CD4-positive, alpha-beta T cell treated with Interleukin-6 at 100 ng/mL for 8 hours (primary cell): ENCODE measurements around the gene IFI27.

ENCODE experiments used
- DNase-seq: peaks from one replicate; pipeline ENCODE4 v3.0.0-alpha.2; 2020; ENCODE audit warnings: mixed read lengths, low spot score

The IFI27 gene

DNA sequence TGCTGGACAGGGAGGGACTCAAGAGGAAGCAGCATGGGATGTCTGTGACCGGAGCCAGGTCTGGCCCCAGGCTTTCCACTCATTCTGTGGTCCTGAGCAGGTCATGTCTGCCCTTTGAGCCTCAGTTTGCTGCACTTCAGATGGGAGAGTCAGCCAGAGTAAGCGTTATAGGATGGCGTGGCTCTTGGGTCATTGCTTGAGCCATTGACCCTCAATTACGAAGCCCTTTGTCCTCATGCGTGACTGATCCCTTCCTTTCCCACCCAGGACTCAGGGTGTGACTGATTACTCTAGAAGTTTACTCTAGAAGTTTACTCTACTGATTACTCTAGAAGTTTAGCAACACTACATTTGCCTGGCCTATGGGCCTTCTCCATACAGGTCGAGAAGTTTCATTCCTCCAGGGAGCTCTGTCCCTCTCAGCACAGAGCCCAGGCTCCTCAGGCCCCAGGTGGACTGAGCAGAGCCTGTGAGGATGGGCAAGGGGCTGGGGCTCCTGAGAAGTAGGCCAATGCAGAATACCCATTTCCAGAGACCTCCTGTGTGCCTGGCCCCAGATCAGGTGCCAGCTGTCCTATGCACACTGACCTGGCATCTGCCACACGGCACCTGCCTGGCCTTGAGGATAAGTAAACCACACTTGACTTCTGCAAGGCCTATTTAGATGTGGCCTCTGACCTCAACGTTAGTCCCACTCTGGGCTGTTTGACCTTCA, 7.6 kb upstream of the IFI27 start:
- DNase-seq, result no peak

DNA sequence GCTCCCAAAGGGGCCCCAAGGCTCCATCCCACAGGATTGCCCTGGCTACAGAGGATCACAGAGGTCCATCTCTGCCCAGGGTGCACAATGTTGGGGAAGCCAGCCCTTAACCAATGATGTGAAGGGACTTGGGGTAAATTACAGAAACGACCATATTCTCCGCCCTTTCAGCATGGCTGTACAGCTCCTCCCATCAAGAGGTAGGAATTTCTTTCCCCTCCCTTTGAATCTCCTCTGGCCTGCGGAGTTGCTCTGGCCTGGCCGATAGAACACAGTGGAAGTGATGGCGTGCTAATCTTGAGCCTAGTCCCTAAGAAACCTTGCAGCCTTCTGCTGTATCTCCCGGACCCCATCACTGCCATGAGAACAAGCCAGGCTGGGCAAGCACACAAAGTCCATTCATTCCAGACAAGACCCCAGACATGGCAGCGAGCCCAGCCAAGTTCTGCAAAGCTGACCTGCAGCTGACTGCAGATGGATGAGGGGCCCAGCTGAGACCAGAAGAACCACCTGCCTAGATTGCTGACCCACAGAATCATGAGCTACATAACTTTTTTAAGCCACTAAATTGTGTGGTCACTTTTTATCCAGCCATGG, 6.9 kb upstream of the IFI27 start:
- no peak for DNase-seq

DNA sequence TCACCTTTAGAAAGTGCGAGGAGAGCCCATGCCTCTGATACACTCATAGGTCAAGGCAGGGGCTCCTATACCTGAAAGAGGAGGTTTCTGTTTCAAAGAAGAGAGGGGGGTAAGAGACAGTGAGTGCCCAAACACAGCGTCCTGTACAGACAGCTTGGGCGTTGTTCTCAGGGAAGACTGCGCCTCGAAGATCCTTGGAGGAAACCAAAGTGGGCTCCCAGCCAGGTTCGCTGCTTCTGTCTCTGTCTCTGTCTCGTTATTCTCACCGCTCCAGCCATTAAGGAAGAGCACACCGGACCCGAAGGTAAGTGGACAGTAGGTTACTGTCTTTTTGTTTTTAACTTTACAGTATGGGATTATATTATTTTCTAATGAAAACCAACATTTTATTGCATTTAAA, 5.8 kb upstream of the IFI27 start:
- DNase-seq, result no peak

DNA sequence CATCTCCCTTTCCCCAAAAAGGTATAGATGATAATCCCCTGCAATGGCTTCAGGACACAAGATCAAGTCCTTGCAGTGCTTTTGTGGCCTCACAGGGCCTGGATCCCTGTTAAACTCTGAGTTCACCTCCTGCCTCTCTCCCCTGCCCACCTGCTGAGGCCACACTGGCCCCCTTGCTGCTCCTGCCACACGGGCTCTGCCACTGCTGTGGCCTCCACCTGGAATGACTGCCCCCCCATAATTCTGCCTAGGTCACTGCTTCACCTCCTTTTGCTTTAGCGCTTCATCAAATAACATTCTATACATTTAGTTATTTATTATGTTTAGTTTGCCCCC, 653 bp upstream of the IFI27 start:
- DNase-seq, result no peak

DNA sequence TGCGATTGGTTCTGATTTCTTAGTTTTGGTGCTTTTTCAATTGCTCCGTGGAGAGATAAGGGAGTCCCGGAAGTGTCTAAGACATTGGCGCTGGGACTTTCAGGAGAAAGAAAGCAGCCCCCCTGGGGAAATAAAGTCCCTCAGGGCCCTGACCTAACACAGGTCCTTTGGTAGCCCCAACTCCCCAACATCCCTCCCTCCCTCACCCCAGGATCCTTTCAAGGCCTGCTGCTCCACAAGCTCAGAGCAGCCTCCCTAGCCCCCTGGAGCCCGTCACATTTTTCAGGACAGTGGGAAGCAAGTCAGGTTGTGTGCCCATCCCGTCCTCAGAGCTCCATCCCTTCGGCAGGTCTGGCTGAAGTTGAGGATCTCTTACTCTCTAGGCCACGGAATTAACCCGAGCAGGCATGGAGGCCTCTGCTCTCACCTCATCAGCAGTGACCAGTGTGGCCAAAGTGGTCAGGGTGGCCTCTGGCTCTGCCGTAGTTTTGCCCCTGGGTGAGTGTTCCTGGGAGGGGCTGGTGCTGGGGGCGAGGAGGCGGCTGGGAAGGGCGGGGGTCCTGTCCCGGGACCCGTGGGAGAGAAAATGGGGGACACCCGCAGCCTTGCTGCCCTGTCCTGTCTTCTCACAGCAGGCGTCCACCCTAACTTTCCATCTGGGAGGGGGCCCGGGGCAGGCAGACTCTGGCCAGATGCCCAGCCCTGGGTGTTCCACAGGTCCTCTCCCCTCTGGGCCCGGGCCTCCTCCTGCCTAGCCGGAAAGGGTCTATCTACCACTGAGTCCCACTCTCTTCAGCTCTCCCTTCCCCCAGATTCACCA, 950 bp downstream of the IFI27 start:
- no peak for DNase-seq

DNA sequence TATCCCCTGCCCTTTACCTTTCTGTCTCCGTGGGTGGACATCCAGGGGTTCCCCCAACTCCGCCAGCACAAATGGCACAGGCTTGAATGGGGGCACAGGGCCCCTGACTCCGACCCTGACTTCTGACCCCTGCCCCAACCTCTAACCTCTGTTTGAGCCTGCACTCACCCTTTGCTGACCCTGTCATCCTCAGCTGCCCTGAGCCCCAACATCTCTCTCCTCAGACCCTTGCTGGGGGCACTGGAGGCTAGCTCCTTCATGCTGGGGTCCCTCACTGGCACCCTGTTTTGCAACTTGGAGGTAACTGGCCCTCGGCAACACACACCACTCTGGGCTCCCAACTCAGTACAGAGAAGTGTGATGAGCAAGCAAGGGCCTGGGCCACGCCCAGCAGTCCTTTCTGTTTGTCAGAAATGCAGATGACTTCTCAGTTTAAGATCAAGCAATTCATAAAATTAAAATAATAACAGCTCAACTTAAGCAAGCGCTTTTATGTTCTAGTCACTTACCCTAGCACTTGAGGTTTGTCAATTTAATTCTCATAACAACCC, 2.1 kb downstream of the IFI27 start:
- no peak for DNase-seq

DNA sequence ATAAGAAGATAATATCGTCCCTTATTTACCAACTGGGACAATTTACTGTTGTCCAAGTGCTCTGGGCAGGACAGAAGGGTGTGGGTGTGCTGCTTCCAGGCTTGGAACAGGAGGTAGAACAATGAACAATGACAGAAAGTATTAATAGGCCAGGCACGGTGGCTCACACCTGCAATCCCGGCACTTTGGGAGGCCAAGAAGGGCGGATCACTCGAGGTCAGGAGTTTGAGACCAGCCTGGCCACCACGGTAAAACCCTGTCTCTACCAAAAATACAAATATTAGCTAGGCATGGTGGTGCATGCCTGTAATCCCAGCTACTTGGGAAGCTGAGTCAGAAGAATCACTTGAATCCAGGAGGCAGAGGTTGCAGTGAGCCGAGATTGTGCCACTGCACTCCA, 2.5 kb downstream of the IFI27 start:
- DNase-seq, result no peak

DNA sequence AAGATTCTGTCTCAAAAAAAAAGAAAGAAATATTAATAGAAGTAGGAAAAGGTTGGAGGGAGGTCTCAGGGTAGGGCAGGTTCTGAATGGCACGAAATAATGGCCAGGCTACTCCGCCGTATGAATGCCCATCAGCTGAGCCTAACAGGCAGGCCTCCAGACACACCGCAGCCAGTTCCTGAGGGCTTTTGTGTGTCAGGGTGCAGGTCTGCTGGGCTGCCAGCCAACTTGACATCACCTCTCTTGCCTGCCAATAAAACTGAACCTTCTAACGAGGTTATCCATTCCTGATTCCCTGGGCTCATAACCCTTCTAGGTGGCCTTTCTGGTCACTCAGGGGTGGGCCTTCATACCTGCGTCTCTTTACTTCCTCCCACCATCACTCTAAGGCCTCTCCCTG, 3.0 kb downstream of the IFI27 start:
- DNase-seq, result no peak

DNA sequence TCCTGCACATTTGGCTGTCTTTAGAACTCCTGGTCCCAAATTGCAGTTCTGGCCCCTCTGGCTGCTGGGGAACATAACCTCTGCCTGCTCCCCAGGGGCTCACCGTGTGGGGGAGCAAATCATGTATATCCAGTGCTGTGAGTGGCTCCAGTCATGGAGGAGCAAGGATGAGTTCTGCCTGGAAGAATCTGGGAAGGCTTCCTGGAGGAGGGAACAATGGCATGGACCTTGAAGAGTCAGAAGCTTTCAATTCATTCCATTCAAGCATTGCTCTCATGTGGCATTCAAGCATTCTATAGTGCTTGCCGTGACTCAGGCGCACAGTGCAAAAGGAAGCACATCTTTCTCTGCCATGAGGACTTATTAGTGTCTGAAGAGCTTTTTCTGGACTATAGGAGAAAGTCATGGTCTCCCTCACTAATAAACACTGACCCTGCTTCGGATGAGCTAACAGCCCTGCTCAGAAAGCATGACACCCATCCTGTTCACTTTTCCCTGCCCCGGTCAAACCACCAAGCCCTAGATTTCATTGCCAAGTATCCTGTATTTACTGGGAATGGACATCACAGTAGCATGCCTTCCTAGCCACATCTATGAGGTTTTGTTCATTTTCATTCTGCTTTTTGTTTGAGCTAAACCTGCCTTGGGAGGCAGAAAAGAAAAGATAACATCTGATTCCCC, 3.5 kb downstream of the IFI27 start:
- DNase-seq, result no peak

DNA sequence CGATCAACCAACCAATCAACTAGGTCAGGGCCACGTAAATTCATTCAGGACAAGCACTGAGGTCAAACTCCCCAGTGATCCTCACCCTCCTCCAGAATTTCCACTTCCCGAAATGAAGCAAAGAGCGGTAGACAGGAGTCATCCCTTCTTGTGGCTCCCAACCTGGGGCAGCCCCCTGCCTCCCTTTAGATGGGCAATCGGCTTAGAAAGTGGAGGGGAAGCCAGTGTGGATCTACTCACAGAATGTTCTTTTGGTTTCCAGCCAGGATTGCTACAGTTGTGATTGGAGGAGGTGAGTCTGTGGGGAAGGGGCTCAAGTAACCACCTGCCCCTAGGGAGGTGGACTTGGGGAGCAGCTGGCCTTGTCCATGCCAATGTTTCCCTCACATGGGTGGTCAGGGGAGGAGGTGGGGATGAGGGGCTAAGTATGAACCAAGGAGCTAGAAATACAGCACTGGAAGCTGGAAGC, 4.1 kb downstream of the IFI27 start:
- DNase-seq, result no peak

DNA sequence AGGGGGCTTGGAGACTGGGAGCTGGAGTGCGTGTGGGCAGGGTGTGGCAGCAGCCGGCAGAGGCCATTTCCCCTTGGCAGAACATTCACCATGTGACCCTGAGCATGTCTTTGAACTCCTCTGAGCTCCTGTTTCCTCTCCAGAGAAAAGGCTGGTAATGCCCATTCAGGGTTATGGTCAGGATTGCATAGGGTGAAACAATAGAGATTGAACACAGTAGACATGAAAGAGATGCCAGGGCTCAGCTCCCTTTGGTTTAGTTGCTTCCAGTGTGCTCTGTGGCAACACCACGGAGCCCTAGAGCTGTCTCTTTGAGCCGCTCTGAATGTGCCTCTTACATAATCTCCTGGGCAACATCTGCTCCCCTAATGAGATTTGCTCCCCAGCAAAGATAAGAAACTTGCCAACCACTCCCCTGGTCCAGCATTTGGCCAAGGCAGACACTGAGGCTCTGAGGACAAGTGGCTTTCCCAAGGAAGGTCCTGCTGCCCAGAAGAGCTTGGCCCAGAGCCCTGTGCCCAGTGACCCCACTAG, 4.6 kb downstream of the IFI27 start:
- no peak for DNase-seq

DNA sequence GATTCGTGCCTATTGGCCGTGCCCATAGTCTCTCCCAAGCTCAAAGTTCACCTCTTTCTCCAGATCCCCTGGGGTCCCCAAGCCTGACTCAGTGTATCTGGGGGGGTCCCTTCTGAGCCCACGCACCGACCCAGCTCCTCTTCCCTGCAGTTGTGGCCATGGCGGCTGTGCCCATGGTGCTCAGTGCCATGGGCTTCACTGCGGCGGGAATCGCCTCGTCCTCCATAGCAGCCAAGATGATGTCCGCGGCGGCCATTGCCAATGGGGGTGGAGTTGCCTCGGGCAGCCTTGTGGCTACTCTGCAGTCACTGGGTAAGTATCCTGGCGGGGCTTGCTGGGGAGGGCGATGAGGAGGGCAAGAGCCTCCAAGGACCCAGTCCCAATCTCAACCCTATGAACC, 5.1 kb downstream of the IFI27 start:
- no peak for DNase-seq

DNA sequence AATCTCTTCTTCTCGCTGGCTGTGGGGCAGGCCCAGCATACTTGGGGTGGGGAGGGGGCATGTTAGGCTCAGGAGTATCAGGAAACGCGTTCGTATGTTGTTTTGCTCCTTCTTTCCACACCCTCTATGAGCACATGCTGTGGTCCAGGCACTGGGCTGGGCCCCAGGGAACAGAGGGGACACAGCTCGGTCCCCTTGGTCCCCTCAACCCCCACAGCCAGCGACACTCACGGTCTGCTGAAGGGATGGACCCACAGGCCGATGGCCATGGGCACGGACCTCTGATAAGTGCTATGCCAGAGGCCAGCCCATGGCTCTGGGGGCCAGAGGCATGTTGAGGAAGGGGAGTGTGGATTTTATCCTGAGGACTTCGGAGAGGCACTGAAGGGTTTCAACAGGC, 6.2 kb downstream of the IFI27 start:
- no peak for DNase-seq

DNA sequence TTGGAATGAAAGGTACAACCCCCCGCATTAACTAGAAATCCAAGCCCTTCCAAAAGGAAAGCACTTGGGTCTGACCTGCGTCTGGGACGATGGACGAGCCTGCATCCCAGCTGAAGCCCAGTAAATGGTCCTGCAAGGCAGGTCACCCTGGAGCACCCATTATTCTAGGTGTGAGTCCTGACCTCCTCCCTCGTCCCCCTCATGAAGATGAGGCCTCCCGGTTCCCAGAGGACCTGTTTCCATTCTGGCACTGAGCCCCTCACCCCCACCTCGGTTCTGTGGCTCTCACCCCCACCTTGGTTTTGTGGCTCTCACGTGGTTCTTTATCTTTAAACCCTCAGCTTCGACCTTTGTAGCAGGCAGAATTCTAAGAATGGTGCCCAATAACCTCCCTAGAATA, 7.3 kb downstream of the IFI27 start:
- DNase-seq, result no peak

DNA sequence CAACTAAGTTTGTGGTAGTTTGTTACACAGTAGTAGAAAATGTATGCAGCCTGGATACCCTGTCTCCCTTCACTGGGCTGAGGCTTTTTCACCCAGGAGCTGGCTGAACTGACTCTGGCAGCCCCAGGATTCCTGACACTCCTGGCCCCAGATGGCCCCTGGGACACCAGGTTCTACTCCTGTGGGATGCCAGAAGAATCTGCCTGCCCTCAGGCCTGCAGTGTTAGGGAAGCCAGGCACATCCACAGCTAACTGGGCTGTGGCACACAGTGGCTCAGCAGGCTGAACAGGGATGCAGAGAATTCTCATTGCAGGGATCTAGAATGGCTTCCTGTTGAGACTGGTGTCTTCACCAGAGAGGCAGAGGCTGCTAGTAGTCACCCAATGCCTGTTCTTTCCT, 8.5 kb downstream of the IFI27 start:
- no peak for DNase-seq

DNA sequence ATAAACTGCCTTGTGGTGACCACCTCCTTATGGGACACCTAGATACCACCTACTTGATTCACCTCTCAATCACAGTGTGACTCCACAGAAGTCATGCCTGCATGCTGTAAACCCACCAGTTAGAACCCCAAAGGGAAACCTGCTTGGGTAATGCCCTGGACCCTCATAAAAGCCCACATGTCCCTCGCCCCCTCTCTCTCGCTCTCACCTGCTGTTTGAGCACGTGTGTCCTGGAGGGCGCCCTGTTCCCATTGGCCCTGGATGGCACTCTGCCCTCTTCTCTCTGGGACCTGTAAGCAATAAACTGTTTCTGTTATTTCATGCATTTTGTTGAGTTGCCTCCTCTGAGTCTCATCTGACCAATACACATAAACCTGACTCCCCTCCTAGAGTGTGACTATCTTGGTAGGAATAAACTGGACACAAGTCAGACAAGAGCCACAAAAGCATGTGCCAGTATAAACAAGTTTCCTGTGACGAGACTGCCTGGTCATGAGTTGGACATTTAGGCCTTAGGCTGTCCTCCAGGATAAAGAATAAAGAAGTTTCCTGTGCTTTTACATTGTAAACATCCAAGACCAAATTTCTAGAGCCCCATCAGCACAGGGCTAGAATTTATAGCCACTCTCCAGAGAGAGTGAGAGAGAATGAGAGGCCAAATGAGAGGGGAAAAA, 10.3 kb downstream of the IFI27 start:
- no peak for DNase-seq

DNA sequence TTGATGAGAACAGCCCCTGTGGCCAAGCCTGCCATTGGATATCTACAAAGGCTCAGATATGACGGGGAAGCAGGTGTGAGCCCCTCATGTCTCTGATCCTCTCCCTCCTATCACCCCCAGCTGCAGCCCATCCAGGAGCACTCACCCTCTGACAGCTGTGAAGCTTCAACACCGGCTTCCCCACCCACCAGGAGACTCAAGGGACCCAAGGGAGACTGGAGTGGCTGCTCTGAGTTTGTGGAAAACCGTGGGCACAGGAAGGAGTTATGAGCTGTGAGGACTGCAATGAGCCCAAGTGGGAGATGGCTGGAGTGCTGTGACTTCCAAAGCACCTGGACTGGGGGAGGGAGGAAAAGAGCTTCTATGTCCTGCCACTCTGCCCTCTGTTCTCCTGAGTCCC, 10.9 kb downstream of the IFI27 start:
- no peak for DNase-seq

DNA sequence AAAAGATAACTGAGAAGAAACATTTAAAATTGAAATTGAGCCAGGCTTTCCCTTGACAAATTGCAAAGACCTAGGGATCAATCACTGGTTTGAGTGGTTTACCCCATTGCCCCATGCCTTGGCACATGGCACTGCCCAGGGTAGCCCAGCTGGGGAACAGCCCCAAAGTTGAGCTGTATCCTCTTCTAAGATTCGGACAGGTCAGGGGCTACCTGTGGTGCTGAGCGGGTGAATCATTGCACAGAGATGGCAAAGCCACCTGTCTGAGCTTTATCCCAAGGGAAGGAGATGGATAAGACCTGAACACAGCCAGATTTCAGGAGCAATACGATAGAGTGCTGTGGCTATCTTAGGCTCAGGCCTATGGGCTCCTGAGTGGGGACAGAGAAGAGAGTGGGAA, 11.9 kb downstream of the IFI27 start:
- no peak for DNase-seq

DNA sequence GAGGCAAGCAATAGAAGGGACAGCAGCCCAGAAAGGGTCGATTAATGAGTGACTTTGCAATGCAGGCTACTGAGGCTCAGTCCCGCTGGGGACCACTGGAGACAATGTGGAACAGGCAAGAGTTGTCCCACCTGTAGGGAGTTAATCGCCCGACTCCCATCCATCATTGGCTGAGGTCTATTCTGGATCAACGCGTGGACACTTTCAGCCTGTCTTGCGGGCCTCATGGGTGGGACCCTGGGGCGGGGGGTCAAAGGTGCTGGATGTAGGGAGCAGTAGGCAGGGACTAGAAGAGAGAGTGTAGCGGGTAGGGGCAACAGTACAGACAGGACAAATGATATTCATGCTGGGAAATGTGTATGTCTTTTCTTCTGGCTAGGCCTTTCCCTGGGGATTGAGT, 12.8 kb downstream of the IFI27 start:
- DNase-seq, result no peak

DNA sequence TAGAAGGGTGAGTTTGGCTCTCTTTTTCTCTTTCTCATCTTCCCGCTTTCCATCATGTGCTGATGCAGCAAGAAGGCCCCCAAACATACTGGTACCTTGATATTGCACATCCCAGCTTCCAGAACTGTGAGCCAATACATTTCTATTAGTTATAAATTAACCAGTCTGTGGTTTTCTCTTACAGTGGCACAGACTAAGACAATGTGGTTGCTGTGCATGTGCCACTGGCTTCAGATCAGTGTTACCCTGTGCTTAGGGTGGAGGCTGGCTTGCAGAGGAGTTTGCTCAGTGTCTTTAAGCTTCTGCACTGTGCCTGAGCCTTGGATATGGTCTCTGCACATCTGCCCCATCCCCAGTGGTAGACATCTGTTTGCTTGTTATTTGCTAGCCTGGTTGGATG, 13.3 kb downstream of the IFI27 start:
- DNase-seq, result no peak

DNA sequence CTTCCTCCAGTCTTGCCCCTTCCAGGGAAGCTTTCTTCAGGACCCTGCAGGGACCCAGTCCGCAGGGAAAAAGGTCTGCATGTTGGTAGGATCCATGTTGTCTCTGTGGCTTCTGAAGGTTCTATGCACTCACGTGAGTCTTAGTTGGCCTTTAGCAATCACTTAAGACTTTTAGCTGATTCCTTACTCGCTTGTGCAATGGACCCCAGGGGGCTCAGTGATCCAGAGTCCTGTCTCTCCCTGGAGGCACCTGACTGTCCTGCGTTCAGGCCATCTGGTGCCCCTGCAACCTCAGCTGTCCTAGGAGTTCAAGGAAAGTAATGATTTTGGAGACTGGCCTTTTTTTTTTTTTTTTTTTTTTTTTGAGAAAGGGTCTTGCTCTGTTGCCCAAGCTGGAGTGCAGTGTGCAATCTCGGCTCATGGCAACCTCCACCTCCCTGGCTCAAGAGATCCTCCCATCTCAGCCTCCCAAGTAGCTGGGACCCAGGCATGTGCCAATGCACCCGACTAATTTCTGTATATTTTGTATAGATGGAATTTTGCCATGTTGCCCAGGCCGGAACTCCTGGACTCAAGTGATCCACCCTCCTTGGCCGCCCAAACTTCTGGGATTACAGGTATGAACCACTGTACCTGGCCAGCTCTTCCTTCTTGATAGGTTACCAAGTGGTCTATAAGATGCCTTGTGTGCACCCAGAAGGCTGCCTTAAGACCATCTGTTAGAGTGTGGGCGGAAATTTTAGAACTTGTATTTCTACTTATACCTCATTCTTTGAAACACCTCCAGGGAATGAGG, 14.2 kb downstream of the IFI27 start:
- DNase-seq, result no peak
